ENCODE data around the gene MYO15A.
A peak's percentile ranks its signal among the peaks of the same experiment; 100 is the strongest.

MYO15A gene

GRCh38 chr17:18157354-18157985 lies 48.9 kb downstream of the MYO15A start:
- DNase-seq (ENCODE audit: low read depth in 1 of 2, low spot score in 1 of 2) = no peak

- peak; percentile 85 to 88 for DNase-seq (ENCODE audit: low read depth in 1 of 2, low spot score in 1 of 2)
These were observed 49.6 kb downstream of the MYO15A start for GRCh38 chr17:18158022-18158600.

GRCh38 chr17:18159551-18160120 lies 51.1 kb downstream of the MYO15A start:
- no peak for DNase-seq (ENCODE audit: low read depth in 1 of 2, low spot score in 1 of 2)

- DNase-seq (ENCODE audit: low read depth in 1 of 2, low spot score in 1 of 2) = no peak
These were observed 51.7 kb downstream of the MYO15A start for GRCh38 chr17:18160128-18160856.

- DNase-seq (ENCODE audit: low read depth in 1 of 2, low spot score in 1 of 2) = no peak
These were observed 52.9 kb downstream of the MYO15A start for GRCh38 chr17:18161207-18162145.

- no peak for DNase-seq (ENCODE audit: low read depth in 1 of 2, low spot score in 1 of 2)
These were observed 55.0 kb downstream of the MYO15A start for GRCh38 chr17:18163547-18163946.

- DNase-seq (ENCODE audit: low read depth in 1 of 2, low spot score in 1 of 2) = no peak
These were observed 58.3 kb downstream of the MYO15A start for GRCh38 chr17:18166894-18167293.

GRCh38 chr17:18167421-18167820 lies 58.9 kb downstream of the MYO15A start:
- no peak for DNase-seq (ENCODE audit: low read depth in 1 of 2, low spot score in 1 of 2)

GRCh38 chr17:18172531-18173278 lies 64.1 kb downstream of the MYO15A start:
- DNase-seq (ENCODE audit: low read depth in 1 of 2, low spot score in 1 of 2) = no peak

GRCh38 chr17:18173740-18174139 lies 65.2 kb downstream of the MYO15A start:
- DNase-seq (ENCODE audit: low read depth in 1 of 2, low spot score in 1 of 2) = no peak

- DNase-seq (ENCODE audit: low read depth in 1 of 2, low spot score in 1 of 2) = no peak
These were observed 67.6 kb downstream of the MYO15A start for GRCh38 chr17:18176176-18176575.

- DNase-seq (ENCODE audit: low read depth in 1 of 2, low spot score in 1 of 2) = no peak
These were observed 68.6 kb downstream of the MYO15A start for GRCh38 chr17:18177133-18177532.

GRCh38 chr17:18177722-18178121 lies 69.2 kb downstream of the MYO15A start:
- DNase-seq (ENCODE audit: low read depth in 1 of 2, low spot score in 1 of 2) = no peak

GRCh38 chr17:18179196-18179595 lies 70.6 kb downstream of the MYO15A start:
- no peak for DNase-seq (ENCODE audit: low read depth in 1 of 2, low spot score in 1 of 2)

- DNase-seq (ENCODE audit: low read depth in 1 of 2, low spot score in 1 of 2) = no peak
These were observed 71.2 kb downstream of the MYO15A start for GRCh38 chr17:18179804-18180203.

- peak; percentile 18 to 49 for DNase-seq (ENCODE audit: low read depth in 1 of 2, low spot score in 1 of 2)
These were observed 72.8 kb downstream of the MYO15A start for GRCh38 chr17:18181358-18181757.

GRCh38 chr17:18182110-18182977 lies 73.8 kb downstream of the MYO15A start:
- DNase-seq (ENCODE audit: low read depth in 1 of 2, low spot score in 1 of 2) = no peak

- peak; percentile 63 to 77 for DNase-seq (ENCODE audit: low read depth in 1 of 2, low spot score in 1 of 2)
These were observed 74.4 kb downstream of the MYO15A start for GRCh38 chr17:18182978-18183333.

GRCh38 chr17:18183334-18184142 lies 75.0 kb downstream of the MYO15A start, which contains the start of gene ALKBH5:
ALKBH5 (plus strand) TSS chr17:18183828; CDS start chr17:18184244, 416 bp downstream.
- DNase-seq (ENCODE audit: low read depth in 1 of 2, low spot score in 1 of 2) = peak; percentile 95 to 96

All from activated CD4-positive, alpha-beta T cell treated with anti-CD3 and anti-CD28 coated beads, Interleukin-2, amount 50 U/mL, for 24 hours (primary cell).